Measurements from ENCODE around the gene TEX2. TPM values are rescaled to one million over a fixed set of nuclear protein-coding genes. Genes with fewer than 3 reads are reported as not detected.
A peak's percentile ranks its signal among the peaks of the same experiment; 100 is the strongest.

The TEX2 gene
- total and polyA plus RNA-seq, 2 donors (not counting 3 experiments of a cell fraction or from before 2014, with no cell fraction given), result 13.3 to 25.8 TPM

DNA sequence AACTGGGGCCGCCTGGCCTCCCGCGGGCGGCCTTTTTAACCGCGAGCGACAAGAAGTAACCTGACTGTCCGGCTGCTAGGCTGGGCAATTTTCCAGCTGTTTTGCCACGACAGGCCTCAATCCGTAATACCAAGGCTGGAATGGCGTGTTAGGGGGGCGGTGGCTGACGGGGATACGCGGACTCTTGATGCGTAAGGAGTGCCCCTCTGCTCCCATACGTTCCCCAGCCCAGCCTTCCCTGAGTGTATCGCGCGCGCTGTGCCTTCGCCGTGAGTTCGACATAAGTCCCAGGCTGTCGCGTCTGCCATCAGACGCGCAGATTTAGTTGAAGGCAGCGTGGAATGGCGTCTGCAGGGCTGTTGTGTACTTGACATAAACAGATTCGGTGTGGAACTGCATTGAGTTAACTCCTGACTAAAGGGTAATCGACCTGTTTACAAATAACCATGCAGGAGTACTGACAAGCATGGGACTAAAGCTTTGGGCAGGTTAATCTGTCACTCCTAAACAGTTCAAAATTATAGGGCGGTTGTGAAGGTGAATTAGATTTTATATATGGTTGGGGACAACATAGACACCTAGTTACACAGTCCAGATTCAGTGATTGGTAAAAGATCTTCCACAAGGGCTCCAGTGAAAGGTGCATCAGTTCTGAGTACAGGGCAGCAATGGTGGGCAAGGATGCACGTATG lies 116.5 kb downstream of the TEX2 start:
- Histone ChIP-seq H3K9me1 (replicated peaks; ENCODE audit: control insufficient read depth, extremely low read depth, insufficient read depth, low read length) (no peaks in the 10 kb centered on the region), H3K79me2 (ENCODE audit: control insufficient read depth, insufficient read depth, low read length) (peaks cover 13% of the 10 kb centered on the region), H3K4me3 (replicated peaks in 1 of 3; ENCODE audit: insufficient read depth in 1 of 3, low read depth in 1 of 3, low read length in 3 of 3) (peak overlapping the region; percentile 31 to 72 (median 37)), H3K36me3 (ENCODE audit: control insufficient read depth in 2 of 2, extremely low read depth in 1 of 2, insufficient read depth in 2 of 2, low read length in 2 of 2) (peaks cover 2 to 9% of the 10 kb centered on the region in 2 experiments), H3K4me2 (ENCODE audit: insufficient read depth, low read length) (peak overlapping the region; percentile 84), H2AFZ (ENCODE audit: low read depth, low read length) (no peak overlapping the region), H3K9ac (replicated peaks; ENCODE audit: extremely low read depth, insufficient read depth, low read length) (peak overlapping the region; percentile 89), H3K27ac (ENCODE audit: insufficient read depth, low read depth, low read length) (peak overlapping the region; percentile 63), H3K9me3 (replicated peaks; ENCODE audit: control insufficient read depth, insufficient read depth, low read length) (no peaks in the 10 kb centered on the region), H4K20me1 (replicated peaks; ENCODE audit: control insufficient read depth, extremely low read depth, insufficient read depth, low read length) (no peaks in the 10 kb centered on the region), H3K4me1 (ENCODE audit: control insufficient read depth, extremely low read depth, insufficient read depth, low read length) (peaks cover 21% of the 10 kb centered on the region), H3K27me3 (ENCODE audit: control insufficient read depth in 2 of 2, insufficient read depth in 2 of 2, low read length in 2 of 2) (no peaks in the 10 kb centered on the region)
- BruUV-seq (replicated peaks), result no TSS peak
- POLR2A ChIA-PET, result interaction anchor here (0.6 to 1.9 kb wide), 12 partner anchors 10 to 189 kb away, joined by 3 to 13 read pairs (median 5); partner anchors contain the start of genes ERN1 and TEX2
- no peak for FAIRE-seq
- TF ChIP-seq, protein P1, sequence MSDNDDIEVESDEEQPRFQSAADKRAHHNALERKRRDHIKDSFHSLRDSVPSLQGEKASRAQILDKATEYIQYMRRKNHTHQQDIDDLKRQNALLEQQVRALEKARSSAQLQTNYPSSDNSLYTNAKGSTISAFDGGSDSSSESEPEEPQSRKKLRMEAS (IDR thresholded peaks at IDR 0.05; ENCODE audit: insufficient read depth, insufficient read length), result no peak
- TF ChIP-seq GATA2 (IDR thresholded peaks at IDR 0.05; ENCODE audit: insufficient read depth, insufficient read length, low read depth, low read length) (no peak), POLR2AphosphoS5 (IDR thresholded peaks at IDR 0.05; ENCODE audit: insufficient read depth, low read depth, low read length) (no peak), FOS (IDR thresholded peaks at IDR 0.05; ENCODE audit: borderline replicate concordance, insufficient read depth, low read length) (no peak), POLR2A (IDR thresholded peaks at IDR 0.05; ENCODE audit: low read depth, low read length) (no peak)
- TF ChIP-seq, protein P2, sequence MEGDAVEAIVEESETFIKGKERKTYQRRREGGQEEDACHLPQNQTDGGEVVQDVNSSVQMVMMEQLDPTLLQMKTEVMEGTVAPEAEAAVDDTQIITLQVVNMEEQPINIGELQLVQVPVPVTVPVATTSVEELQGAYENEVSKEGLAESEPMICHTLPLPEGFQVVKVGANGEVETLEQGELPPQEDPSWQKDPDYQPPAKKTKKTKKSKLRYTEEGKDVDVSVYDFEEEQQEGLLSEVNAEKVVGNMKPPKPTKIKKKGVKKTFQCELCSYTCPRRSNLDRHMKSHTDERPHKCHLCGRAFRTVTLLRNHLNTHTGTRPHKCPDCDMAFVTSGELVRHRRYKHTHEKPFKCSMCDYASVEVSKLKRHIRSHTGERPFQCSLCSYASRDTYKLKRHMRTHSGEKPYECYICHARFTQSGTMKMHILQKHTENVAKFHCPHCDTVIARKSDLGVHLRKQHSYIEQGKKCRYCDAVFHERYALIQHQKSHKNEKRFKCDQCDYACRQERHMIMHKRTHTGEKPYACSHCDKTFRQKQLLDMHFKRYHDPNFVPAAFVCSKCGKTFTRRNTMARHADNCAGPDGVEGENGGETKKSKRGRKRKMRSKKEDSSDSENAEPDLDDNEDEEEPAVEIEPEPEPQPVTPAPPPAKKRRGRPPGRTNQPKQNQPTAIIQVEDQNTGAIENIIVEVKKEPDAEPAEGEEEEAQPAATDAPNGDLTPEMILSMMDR (IDR thresholded peaks at IDR 0.05; ENCODE audit: extremely low read depth in 1 of 2, insufficient read depth in 1 of 2, low read depth in 1 of 2, low read length in 2 of 2), result no peak
- CTCF ChIA-PET, result interaction anchor here (0.8 to 5.1 kb wide), 9 partner anchors 15 to 274 kb away, joined by 3 to 48 read pairs (median 4); partner anchors contain the start of gene ERN1
- intact Hi-C loops (cut with micrococcal nuclease), result loop anchor here (2.0 to 5.0 kb wide), 3 partner anchors 68 to 271 kb away; partner anchors contain the start of gene PECAM1
- DNase-seq (ENCODE audit: low read depth, low spot score), result peak; percentile 80
- dilution Hi-C loops (cut with MboI; ENCODE audit: extremely low pct_ligation_motif_present, low sequenced_read_pairs), result loop anchor here (25.0 kb wide), 1 partner anchor 109 kb away; no protein-coding TSS in a partner anchor

All from endothelial cell of umbilical vein (primary cell).